IPS-NIHi7 (cell line): ENCODE data around the gene ZNF615.
"Not testable (repeated sequence)": the region's sequence is repeated elsewhere in the genome, so short reads cannot be mapped to it uniquely, and the experiment has no call there.

Experiments used
- DNase-seq: peaks from one replicate; pipeline ENCODE4 v3.0.0; 2012; ENCODE audit warnings: mixed read lengths; ENCODE audit errors: extremely low spot score

ZNF615 gene

DNA sequence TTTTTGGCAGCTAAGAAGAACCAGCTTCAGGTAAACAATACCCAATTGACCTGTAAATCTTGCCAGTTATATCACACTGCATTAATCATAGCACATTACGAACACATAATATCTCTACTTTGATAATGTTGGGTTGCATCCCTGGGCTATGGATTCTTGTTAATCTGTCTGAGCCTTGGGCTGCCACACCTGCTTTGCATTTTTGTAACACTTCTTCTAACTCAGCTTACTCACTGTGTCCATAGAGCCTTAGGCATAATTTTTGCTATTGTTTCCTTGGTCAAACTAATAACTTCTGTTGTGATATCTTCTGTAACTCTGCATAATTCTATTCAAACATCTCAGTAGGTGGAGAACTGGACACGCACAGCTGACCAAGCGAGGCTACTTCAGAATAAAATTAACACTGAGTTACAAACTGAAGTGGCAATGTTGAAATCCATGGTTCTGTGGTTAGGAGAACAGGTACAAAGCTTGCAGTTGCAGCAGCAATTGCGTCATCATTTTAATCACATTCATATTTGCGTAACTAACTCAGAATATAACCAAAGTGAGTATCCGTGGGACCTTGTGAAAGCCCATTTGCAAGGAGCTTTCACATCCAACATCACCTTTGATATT is 27.8 kb downstream of the ZNF615 start:
- no peak for DNase-seq

DNA sequence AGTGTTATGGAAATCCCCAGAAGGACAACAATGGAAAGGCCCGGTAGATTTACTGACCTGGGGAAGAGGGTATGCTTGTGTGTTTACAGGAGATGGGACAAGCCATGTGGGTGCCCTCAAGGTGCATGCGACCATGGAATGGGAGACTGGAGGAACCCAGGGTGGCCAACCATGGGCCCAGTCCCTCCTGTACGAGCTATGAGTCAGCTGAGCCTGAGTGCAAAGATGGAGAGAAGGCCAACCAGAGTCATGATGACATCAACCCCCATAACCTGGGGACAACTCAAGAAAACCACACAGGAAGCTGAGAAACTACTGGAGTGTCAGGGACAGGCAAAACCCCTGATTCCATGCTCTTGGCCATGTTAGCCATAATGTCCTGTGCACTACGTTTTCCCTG is 29.1 kb downstream of the ZNF615 start:
- no peak for DNase-seq

DNA sequence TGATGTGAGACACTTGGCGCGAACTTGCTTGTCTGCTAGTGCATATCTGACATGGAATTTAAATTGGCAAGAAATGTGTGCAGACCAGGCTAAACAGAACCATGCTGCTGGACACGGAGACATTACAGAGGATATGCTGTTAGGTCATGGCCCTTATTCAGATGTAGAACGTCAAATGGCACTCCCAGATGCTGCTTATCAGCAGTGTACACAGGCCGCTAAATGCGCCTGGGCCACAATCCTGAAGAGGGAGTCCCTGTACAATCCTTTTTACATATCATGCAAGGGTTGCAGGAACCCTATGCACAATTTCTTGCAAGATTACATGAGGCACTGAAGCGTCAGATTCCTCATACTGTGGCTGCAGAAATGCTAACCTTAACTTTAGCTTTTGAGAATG is 30.7 kb downstream of the ZNF615 start:
- no peak for DNase-seq

DNA sequence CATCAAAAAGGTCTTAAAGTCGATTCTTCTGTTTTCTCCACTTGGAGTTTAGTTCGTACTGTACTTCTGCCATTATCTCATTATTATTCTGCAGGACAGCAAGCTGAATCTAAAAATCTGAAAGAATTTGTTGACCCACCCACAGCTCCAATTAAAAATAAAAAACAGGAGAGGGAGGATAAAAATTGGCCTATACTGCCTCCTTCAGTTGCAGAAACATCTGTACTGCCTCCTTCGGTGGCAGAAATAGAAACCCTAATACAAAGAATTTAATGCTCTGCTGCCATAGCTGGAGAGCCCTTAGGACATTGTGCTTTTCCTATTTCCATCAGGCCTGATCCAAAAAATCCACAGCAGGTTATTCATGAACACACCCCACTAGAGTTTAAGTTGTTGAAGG is 31.2 kb downstream of the ZNF615 start:
- no peak for DNase-seq

DNA sequence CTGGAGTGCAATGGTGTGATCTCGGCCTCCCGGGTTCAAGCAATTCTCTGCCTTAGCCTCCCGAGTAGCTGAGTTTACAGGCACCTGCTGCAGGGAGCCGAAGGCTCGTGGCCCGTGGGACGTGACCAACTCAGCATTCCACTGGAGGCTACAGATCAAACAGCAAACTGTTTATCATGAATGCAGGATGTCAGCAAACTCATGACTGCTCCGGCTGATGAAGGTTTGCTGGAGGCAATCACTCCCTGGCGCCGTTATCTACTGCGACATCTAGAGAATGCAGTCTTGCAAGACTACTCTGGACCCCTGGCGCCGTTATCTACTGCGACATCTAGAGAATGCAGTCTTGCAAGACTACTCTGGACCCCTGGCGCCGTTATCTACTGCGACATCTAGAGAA is 32.2 kb downstream of the ZNF615 start:
- DNase-seq = not testable (repeated sequence)

DNA sequence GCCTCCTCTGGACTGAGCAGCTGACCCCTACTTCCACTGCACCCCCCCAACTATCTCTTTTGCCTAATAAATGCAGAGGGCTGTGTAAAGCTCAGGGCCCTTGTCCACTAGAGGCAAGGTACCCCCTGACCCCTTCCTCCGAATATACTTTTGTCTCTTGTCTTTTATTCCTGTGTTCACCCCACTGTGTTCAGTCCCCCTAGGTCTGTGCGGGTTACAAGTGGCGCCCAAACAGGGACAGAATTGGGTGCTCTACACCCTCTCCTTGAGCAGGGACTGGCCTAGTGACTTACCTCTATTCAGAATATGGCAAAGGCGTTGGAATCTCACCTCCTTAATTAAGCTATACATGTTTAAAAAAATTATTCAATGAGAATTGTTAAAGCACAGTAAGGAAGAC is 36.4 kb downstream of the ZNF615 start:
- no peak for DNase-seq

DNA sequence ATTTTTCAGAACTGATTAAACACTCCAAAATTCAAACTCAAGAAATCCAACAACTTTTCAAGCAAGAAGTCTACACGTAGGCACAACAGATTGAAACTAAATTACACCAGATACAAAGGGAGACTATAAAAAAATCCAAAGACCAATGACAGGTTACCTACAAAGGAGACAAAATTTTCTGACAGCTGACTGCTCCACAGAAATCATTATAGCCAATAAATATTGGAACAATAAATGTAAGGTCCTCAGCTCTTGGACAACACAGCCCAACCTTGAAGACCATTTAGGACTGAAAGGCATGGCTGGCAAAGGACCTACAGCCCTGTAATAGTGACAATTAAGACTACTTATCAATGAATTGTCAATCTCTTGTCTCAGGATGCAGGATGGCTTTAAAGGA is 37.3 kb downstream of the ZNF615 start:
- no peak for DNase-seq

DNA sequence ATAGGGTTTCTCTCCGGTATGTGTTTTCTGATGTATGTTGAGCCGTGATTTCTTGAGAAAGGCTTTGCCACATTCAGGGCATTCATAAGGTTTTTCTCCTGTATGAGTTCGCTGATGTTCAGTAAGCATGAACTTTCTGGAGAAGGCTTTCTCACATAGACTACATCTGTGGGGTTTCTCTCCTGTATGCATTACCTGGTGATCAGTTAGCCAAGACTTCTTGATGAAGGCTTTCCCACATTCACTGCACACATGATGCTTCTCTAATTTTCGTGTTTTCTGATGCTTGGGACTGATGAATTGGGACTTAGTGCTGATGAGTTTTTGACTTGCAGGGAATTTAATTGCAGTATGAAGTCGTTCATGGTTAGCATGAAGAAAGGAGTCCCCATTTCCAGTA is 42.4 kb downstream of the ZNF615 start:
- DNase-seq = no peak

DNA sequence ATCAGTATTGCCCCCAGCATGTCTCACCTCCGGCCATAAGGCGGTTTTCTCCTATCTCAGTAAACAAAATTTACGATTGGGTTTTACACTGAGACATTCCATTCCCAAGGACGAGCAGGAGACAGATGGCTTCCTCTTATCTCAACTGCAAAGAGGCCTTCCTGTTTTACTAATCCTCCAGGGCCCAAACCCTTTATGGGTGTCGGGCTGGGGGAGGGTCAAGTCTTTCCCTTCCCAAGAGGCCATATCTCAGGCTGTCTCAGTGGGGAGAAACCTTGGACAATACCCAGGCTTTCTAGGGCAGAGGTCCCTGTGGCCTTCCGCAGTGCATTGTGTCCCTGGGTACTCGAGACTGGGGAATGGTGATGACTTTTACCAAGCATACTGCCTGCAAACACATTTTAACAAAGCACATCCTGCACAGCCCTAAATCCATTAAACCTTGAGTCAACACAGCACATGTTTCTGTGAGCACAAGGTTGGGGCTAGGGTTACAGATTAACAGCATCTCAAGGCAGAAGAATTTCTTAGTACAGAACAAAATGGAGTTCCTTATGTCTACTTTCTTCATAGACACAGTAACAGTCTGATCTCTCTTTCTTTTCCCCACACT is 47.3 kb downstream of the ZNF615 start:
- DNase-seq = not testable (repeated sequence)

DNA sequence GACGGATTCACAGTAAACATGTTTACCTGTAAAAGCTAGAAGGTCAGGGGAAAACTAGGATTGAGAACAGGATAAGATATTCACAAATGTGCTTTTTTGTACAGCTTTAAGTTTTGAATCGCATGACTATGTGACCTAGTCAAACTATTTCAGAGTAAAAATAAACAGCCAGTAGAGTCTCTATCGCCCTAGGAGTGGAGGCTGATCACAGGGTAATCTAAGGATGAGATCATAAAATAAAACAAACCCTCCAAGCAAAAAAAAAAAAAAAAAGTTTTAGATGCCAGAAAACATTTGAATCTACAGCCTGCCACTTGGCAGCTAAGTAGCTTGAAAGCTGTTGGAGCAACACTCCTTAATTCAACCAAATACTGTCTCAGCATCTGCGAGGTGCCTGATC is 48.2 kb downstream of the ZNF615 start:
- no peak for DNase-seq

DNA sequence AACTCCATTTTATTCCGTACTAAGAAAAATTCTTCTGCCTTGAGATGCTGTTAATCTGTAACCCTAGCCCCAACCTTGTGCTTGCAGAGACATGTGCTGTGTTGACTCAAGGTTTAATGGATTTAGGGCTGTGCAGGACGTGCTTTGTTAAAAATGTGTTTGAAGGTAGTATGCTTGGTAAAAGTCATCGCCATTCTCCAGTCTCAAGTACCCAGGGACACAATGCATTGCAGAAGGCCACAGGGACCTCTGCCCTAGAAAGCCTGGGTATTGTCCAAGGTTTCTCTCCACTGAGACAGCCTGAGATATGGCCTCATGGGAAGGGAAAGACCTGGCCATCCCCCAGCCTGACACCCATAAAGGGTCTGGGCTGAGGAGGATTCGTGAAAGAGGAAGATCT is 50.2 kb downstream of the ZNF615 start:
- DNase-seq = not testable (repeated sequence)

DNA sequence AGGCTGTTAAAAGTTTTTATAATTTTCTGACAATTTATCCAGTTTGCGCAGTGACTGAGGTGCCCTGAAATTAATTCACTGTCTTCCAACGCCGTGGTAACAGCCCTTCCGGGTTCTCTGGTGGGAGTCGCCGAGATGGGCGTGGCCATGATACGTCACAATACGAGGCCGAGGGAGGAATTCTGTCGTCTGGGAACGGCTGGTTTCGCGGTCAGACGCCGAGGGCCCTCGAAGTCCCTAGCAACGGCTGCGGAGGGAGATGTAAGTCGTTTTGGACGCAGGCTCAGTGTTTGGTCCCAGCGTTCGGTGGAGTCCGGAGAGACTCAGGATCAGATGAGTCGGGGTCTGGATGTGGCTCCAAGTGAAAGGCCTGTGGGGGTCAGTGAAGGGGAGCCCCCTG is 59.0 kb downstream of the ZNF615 start:
- DNase-seq = no peak

DNA sequence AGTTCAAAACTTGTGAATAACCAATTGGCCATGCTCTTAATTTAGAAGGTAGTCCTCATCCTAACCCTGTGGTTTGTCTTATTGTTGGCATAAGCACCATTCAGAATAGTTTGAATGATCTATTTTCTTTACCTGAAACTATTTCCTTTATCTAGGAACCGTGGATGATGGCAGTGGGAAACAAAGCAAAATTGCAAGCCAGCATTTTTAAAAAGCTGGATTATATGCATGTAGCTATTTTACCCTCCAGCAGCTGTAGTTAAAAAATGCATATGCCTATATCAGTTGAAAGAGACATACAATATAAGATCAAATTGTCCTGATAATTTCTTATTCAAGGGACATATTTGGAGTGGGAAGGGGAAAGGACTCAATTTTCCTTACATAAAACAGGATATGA is 61.4 kb downstream of the ZNF615 start:
- no peak for DNase-seq

DNA sequence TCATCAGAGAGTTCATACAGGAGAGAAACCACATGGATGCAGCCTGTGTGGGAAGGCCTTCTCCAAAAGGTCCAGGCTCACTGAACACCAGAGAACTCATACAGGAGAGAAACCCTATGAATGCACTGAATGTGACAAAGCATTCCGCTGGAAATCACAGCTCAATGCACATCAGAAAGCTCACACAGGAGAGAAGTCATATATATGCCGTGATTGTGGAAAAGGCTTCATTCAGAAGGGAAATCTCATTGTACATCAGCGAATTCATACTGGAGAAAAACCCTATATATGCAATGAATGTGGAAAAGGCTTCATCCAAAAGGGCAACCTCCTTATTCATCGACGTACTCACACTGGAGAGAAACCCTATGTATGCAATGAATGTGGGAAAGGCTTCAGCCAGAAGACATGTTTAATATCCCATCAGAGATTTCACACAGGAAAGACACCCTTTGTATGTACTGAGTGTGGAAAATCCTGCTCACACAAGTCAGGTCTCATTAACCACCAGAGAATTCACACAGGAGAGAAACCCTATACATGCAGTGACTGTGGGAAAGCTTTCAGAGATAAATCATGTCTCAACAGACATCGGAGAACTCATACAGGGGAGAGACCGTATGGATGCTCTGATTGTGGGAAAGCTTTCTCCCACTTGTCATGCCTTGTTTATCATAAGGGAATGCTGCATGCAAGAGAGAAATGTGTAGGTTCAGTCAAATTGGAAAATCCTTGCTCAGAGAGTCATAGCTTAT is 63.0 kb downstream of the ZNF615 start:
- DNase-seq = no peak
